ENCODE data around the gene IZUMO4.
"Not testable (repeated sequence)": the region's sequence is repeated elsewhere in the genome, so short reads cannot be mapped to it uniquely, and the experiment has no call there.

IZUMO4 gene

DNA sequence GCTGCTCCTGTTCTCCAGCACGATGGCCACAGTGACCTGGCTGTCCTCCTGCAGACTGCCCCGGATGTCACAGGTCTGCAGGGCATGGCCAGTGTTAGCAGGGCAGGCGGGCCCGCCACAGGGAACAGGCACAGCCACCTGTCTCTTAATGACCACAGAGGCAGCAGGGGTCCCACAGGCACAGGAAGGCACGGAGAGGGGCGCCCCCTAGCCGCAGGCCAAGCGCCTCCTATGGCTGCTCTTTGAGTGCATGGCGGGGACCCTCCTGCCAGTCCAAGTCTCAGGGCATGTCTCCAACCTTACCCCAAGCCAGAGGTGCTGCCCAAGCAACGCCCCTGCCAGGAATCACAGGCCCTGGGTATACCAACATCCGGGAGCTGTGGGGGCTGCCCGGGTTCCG, 14.1 kb downstream of the IZUMO4 start:
- DNase-seq: no peak

DNA sequence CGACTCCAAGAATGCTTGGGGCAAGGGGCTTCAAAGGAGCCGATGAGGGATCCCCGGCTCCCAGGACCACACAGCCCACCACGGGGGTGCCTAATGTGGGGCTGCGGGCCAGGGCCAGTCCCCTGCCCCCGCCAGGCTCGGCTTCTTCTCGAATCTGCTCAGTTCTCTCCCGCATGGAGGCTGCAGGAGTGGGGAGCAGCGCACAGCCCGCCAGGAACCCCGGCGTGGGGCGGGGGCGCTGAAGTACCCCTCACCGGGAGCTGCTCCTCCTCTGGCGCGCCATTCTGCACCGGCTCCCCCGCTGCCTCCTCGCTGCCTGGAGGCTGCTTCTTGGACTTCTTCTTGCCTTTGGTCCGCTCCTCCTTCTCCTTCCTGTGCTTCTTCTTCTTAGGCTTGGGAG, 14.7 kb downstream of the IZUMO4 start:
- DNase-seq: no peak

DNA sequence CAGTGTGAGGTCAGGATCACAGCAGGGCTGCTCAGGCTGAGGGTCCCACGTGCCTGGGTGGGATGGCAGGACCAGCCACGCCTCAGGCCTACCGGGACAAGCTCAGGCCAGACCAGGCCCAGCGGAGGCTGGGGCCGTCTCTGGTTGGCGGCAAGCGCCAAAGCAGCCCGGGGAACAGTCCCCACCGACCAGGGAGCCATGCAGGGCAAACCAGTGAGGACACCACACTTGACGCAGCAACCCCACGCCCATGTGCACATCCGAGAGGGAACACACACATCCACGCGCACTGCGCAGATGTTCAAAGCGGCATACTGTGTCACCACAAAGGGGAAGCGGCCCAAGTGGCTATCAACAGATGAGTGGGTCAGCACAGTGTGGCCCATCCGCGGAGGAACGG, 15.2 kb downstream of the IZUMO4 start:
- DNase-seq: no peak

DNA sequence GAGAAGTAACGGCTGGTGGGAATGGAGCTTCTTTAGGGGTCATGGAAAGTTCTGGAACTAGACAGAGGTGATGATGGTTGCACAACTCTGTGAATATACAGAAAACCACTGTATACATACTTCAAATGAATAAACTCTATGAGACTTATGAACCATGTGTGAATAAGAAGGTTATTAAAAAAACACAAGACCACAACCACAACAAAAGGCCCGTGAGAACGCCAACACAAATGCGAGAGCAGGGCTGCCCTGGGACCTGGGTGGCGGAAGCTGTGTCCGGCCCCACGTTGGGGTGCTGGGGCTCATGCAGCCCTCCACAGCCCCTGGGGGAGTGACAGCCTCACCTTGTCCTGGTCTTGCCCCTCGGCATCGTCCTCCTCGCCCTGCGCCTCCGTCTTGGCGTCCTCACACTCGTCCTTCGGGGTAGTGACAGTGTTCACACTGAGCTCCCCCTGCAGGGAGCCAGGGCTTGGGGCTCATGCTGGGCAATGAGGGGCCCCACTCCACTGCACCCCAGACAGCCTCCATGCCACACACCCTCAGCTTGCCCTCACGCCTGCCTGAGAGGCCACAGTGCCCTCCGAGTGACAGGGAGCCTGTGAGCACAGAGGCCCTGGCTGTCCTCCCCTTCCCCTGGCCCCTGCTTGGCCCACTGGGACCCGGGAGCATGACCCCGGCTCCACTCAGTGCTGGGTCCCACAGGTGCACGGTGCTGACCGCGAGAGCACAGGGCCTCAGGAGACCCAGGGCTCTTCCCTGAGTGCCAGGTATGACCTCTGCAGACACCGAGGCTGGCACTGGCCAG, 16.0 kb downstream of the IZUMO4 start:
- no peak for DNase-seq

DNA sequence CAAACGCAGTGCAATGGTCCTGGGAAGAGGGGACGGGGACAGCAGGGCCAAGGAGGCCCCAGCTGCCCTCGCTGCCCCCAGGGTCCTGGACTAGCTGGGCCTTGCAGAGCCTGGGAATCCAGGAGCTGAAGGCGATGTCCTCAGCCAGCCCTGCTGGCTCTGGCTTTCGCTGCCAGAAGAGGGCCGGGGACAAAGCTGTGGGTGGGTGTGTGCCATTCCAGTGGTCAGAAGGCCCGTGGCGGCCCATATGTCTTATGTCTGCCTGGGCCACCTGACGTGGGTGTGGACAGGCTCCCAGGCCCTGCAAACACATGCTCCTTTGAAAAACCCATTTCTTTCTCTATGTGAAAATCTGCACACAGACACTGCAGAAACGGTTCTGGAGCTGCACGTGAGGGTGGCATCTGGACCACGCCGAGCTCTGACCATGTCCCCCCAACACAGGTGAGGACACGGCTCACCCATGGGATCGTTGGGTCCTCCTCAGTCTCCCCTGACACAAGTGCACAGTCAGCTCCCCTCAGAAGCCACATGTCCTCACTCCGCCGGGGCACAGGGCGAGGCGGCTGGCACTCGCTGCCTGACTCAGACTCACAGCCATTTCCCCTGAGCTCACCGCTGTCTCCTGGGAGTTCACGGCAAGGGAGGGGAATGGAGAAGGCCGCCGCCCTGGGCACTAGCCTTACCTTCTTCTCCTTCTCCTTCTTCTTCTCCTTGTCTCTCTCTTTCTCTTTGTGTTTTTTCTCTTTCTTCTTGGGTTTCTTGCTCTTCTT, 16.9 kb downstream of the IZUMO4 start:
- no peak for DNase-seq

DNA sequence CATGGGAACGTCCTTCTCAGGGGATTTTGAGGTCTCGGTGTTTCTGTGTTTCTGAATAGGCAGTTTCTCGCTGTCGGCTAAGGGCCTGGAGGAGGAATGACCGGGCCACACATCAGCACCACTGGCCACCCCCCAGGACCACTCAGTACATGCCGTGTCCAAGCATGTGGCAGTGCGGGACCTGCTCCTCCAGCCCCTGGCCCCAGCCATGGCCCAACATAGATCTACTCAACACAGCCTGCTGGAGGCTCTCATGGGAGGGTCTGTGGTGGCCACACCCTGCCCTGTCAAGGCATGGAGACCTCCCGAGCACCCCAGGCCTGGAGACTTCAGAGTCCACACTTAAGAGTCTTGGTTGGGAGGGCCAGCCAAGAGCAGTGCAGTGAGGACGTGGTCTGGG, 17.5 kb downstream of the IZUMO4 start:
- DNase-seq: no peak

DNA sequence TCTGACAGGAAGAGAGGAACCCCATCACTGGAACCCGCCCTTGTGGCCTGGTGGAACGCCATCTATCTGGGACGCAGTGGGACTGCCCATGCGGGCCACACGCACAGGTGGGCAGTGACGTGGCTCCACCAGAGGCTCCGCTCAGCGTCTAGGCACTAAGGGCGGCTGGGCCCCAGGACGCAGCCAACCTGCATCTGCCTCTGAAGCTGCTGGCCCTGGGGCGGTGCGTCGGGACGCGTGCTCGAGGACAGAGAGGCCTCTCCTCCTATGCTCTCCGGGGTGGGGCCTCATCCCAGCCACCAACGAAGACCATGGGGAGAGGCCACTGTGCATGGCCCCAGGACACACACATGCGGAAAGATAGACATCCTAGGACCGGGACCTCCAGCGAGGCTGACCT, 18.1 kb downstream of the IZUMO4 start:
- no peak for DNase-seq

DNA sequence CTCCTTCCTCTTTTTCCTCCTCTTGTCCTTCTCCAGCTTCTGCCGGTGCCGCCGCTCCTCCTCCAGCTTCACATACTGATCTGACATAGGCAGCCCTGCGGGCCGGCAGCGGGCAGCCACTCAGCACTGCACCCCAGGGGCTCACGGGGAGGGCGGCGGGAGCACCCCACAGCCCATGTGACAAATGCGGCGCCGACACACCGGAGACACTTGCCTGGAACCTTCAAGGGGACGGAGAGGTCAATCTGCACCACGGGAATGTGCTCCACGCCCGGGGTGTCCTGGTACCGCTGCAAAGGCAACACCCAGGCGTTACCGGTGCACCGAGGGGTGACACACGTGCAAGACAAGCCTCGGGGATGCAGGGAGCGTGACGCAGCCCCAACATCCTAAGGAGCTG, 18.6 kb downstream of the IZUMO4 start:
- no peak for DNase-seq

DNA sequence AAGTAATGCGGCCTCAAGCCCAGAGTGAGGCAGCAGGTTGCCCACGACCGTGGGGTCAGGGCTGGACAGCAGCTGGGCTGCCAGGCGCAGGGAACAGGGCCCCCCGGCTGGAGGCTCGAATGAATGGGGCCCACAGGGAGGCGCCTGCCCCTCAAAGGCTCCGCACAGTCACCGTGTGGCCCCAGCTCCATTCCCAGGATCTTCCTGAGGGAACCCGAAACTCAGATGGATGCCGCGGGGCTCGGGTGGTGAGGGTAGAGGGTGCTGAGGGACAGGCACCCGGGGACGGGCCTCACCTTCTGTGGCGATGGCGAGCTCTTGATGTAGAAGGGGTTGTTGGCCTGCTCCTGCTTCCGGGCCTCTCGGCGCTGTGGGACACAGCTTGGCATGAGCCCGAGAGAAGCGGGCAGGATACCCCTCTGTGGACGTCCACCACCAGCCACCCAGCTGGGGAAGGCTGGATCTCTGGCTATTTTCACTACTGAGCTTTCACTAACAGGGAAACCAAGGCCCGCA, 19.3 kb downstream of the IZUMO4 start:
- no peak for DNase-seq

DNA sequence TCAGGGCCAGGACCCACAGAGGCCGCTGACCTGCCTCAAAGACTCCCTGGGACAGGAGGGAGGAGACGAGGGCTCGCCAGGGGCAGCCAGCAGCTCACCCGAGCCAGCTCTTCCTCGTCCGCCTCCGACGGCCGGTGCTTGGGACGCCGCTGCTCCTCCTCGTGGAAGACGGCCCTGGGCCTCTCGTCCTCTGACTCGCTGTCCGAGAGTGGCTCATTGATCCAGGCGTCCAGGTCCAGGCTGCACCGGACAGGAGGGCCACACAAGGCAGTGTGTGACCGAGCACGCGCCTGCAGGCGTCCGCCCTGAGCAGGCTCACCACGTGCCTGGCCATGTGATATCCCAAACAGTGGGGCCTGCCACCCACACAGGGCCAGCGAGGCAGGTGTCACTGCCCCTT, 19.8 kb downstream of the IZUMO4 start:
- DNase-seq: no peak

DNA sequence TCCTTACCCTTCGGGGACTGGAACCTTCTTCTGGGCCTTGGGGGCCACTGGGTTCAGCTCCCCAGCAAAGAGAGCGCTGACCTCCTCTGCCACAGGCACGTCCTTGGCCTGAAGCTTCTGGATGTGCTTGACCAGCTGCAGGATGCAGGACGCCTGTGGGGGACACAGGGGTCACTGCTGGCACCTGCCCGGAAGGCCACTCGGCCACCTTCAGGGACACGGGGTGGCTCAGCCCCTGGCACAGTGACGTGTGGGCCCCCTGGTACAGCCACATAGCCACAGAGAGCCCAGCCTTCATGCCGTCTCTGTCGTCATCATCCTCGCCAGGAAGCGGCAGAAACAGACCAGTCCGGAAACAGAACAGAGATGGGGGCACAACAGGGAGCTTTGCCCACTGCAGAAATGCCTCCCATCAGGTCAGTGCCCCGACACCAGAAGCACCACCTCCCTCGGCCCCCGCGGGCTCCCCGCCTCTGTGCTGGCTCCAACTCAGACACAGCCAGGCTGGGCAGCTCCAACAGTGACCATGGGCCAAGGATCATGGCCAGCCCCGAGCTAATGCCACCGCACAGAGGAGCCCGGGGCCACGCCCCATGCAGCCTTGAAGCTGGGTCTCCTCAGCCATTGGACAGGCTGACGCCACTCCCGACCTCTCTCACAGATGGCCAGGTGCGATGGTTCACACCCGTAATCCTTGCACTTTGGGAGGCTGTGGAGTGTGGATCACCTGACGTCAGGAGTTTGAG, 20.7 kb downstream of the IZUMO4 start:
- no peak for DNase-seq

DNA sequence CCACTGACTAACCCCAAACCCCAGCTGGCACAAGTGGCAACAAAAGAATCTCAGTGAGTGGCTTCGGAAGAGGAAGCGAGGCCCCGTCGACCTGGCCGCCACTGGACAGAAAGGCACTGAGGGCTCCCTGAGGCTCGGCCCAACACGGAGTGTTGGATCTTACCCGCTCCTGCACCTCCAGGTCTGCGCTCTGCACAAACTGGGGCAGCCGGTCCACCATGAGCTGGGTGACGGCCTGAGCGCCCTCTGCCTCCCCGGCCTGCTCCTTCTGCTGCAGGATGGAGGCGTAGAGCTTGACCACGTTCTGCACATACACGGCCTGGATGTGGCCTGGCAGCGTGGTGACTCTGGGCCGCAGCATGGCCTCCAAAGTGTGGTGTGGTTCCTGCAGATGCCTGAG, 21.7 kb downstream of the IZUMO4 start:
- no peak for DNase-seq

DNA sequence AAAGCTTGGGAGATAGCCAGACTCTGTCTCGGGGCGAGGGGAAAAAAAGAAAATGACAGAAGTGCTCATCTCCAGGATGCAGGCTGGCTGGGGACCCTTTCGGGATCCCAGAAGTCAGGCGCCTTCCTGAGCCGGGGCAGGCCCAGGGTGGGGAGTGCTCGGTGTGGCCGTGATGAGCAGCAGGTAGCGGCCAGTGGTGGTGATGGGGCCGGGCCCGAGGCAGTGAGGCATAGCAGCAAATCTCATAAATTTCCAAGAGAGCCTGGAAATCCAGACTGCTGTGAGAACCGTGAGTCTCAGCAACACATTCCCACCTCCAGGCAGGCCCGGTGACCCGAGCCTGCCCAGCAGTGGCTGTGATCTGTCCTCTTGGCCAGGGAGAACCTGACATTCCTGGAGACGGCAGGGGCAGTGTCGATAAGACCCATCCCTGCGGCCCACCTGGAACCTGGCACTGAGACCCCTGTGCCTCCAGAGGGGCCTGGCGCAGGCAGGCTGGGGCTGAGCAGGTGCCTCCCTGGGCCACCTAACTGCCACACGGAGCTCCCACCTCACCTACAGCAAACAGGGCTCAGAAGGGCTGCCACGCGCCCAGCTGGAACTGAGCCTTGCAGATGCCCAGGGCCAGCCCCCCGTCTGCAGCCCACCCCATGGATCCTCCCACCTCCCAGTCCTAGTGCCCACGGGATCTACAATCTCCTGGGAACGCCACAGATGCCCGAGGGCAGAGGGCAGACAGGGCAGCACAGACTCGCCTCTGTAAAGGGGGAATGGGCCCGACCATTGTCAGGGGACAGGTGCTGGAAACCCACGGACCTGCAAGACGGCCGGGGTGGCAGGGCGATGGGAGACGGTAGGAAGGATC, 23.4 kb downstream of the IZUMO4 start:
- no peak for DNase-seq

DNA sequence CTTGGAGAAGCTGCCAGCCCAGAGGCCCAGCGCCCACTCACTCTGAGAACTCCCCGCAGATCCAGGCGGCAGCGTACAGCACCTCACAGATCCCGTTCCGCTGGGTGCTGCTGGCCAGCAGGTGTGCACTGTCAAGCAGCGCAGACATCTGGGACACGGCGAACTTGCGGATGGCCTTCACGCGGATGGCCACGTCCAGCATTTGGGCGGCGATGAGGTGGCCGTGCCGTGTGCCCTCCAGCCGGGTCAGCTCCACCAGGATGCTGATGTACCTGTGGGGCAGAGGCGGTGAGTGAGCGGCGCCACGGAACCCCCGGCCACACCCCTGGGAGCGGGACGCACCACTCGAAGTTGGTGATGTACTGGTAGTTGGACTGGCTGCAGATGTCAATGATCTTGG, 24.1 kb downstream of the IZUMO4 start:
- DNase-seq: no peak

DNA sequence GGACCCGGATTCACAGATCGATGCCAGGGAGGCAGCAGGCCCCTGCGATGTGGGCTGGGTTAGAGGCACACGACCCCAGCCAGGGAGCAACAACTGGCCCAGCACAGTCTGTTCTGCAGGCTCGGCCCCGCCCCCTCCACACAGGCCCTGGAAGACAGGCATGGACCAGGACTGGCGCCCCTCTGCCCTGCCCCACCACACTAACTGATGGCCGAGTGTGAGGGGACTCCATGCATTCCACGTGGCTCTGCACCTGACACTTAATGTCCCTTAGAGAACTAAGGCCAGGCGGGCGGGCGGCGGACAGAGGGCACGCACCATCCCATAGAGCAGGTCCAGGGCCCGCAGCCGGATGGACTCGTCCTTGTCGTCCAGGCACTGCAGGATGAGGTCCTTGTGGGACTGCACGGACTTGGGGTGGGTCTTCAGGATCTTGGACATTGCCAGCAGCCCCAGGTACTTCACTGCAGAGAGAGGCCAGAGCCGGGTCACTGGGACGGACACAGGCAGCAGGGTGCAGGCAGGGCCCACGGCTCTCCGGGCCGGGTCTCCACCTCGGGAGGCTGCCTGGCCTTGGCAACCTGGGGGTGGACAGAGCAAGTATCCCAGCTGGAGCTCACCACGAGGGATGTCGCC, 24.8 kb downstream of the IZUMO4 start:
- DNase-seq: no peak

DNA sequence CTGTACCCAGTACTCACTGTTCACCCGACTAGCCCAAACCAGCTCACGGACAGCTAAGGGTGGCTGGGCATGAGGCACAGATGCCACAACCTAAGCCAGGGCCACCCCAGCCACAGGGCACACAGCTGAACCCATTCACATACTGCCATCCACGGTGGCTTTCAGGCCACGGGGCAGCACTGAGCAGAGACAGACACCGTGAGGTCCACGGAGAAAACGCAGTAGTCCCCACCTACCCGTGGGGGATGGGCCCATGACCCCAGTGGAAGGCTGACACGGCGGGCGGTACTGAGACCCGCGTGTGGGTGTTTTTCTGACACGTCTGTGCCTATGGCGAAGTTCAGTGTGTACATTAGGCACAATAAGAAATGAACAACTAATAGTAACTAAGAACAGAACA, 25.5 kb downstream of the IZUMO4 start:
- no peak for DNase-seq

DNA sequence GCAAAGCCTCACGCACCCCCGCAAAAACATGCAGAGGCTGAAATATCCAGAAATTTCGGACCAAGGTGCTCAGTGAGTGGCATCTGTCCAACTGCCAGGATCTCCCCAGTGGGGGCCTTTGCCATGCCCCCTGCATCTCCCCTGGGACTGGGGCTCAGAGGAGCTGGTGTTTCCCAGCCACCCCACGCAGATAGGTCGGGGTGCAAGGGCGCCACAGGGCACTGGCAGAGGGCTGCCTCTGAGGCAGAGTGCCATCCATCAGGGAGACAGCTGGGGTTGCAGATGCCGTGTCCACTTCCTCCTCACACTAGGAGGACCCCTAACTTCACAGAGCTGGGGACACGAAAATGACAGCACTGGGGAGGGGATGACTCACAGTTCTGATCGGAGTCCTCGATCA, 26.3 kb downstream of the IZUMO4 start:
- DNase-seq: no peak

DNA sequence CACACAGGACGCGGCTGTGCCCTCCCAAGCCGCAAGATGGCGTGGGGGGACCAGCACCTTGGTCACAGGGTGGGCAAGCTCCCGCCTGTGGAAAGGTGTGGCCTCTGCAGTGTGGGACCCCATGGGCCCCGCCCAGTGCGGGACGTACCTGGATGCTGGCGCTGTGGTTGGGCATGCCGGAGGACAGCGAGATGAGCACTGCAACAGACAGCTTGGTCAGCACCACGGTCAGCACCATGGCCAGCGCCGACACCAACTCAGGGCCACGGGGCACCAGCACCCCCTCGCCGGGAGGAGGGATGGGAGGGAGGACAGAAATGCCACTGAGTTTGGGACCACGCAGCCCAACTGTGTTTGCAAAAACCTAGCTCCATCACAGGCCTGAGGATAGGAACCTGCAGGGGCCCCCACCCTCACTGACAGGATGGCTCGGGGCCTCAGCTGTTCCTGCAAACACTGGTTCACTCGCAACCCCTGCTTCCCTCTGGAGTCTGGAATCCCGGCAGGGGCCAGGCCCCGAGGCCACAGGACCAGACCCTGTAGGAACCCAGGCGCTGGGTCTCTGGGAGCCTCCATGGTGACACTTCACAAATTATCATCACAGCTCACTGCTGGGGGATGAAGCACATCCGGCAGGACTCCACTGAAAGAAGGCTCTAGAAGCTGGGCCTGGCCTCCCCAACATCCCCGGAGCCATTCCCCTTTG, 27.1 kb downstream of the IZUMO4 start:
- no peak for DNase-seq

DNA sequence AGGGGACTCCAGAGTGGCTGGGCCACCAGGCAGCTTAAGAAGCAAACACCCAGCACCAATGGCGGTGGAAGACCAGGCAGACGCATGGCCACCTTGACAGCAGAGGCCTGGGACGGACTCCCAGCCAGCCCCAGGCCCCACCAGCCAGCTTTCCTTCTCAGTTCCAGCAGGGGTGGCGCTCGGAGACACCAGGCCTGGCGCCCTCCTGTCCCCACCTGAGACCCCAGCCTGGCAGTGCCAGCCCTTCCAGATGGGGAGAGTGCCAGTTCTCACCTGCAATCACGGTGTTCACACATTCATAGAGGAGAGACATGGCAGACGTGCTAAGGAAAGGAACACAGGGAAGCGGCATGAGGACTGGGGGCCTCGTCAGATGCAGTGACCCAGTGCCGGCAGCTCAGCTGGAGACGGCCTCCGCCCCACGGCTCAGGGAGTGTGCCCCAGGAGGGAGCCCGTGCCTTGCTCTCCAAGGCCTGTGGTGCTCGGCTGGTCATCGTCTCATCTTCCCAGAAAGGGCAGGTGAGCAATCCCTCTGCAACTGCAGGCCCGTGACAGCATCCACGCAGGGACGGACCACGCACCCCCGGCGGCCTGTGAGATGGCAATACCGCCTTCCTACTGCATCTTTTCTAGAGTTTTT, 30.3 kb downstream of the IZUMO4 start:
- no peak for DNase-seq

DNA sequence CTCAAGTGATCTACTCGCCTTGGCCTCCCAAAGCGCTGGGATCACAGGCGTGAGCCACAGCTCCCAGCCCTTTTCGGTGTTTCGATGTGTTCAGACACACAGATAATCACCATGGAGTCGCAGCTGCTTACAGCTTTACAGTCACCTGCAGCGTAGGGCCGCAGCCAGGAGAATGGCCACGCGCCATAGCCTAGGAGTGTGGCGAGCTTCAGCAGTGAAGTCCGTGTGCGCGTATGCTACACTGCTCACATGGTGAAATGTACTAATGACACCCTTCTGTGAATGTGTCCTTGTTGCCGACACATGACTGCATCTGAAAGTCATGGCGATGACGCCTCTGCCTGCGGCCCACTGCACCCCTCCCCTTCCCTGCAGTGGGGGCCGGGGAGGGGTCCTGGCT, 31.0 kb downstream of the IZUMO4 start:
- no peak for DNase-seq

DNA sequence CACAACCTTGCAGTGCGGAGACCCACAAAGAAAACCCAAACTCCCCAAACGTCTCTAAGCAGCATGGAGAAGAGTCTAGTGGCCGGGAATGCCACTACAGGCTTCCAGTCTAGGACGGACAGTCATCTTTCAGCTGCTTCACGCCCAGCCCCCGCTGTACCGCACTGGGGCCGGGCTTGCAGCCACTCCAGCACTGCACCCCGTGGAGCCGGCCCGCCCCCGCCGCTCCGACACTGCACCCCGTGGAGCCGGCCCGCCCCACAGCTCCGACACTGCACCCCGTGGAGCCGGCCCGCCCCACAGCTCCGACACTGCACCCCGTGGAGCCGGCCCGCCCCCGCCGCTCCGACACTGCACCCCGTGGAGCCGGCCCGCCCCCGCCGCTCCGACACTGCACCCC, 31.5 kb downstream of the IZUMO4 start:
- not testable (repeated sequence) for DNase-seq
